Endothelial cell of umbilical vein (primary cell): ENCODE data around the gene MED25. TPM values are rescaled to one million over a fixed set of nuclear protein-coding genes. Genes with fewer than 3 reads are reported as not detected.

Source experiments
- BruUV-seq: library from RNA; stranded (reverse); fragments of 400-500 nt; replicated peaks from 2 replicates; lab custom pipeline; 2021; lab: Mats Ljungman, UMichigan
- CTCF ChIA-PET: fragments of 300-600, 350-600 bp; sonication (Branson Sonifier 250); formaldehyde crosslinking; loops from one replicate; lab custom pipeline; 2021; ENCODE audit warnings: antibody characterized with exemption, inconsistent platforms; lab: Charles Lee
- POLR2A ChIA-PET: fragments of 300-600, 350-600 bp; sonication (Branson Sonifier 250); formaldehyde crosslinking; loops from one replicate; lab custom pipeline; 2021; ENCODE audit warnings: antibody characterized with exemption, inconsistent platforms; lab: Charles Lee
- DNase-seq: peaks from one replicate; pipeline ENCODE4 v3.0.0-alpha.2; 2011; ENCODE audit warnings: low read depth, low spot score
- FAIRE-seq: peaks from 2 replicates; lab custom pipeline; 2011; peaks lifted over from hg19 to GRCh38; lab: Jason Lieb, UNC
- H2AFZ ChIP-seq: 2 replicates; pipeline ENCODE4 v1.6.0; 2012; ENCODE audit warnings: low read depth, low read length, control low read depth, inconsistent platforms
- H3K27ac ChIP-seq: 2 replicates; pipeline ENCODE4 v1.5.1; 2011; ENCODE audit warnings: low read depth, mild to moderate bottlenecking, control low read depth, low read length, moderate library complexity; ENCODE audit not compliant: insufficient read depth
- H3K27me3 ChIP-seq, 2 experiments: 2 replicates each; pipeline versions ENCODE4 v1.6.0 to v1.6.1; 2011; ENCODE audit warnings: low read length in 2 of 2, mixed read lengths in 1 of 2; ENCODE audit not compliant: control insufficient read depth in 2 of 2, insufficient read depth in 2 of 2
- H3K36me3 ChIP-seq, 2 experiments: 2 replicates in 1 of 2; 3 replicates in 1 of 2; pipeline ENCODE4 v1.5.1; 2011; ENCODE audit warnings: low read length in 2 of 2, mild to moderate bottlenecking in 1 of 2, moderate library complexity in 1 of 2; ENCODE audit not compliant: control insufficient read depth in 2 of 2, insufficient read depth in 2 of 2; ENCODE audit errors: extremely low read depth in 1 of 2
- H3K4me1 ChIP-seq: 3 replicates; pipeline ENCODE4 v1.5.1; 2011; ENCODE audit warnings: mild to moderate bottlenecking, low read length; ENCODE audit not compliant: control insufficient read depth, insufficient read depth; ENCODE audit errors: extremely low read depth
- H3K4me2 ChIP-seq: 2 replicates; pipeline ENCODE4 v1.6.1; 2011; ENCODE audit warnings: low read length, control low read depth, mixed read lengths; ENCODE audit not compliant: insufficient read depth
- H3K4me3 ChIP-seq, 3 experiments: fragments of 200-600 bp in 1 of 3; sonication (generic), shearing (Covaris generic) in 1 of 3; replicated peaks in 1 of 3; 2 replicates each; pipeline ENCODE4 v1.5.1; 2011 to 2016; ENCODE audit warnings: control low read depth in 3 of 3, low read length in 3 of 3, mild to moderate bottlenecking in 2 of 3, inconsistent platforms in 1 of 3, low read depth in 1 of 3, moderate library complexity in 1 of 3; ENCODE audit not compliant: insufficient read depth in 1 of 3
- H3K79me2 ChIP-seq: 2 replicates; pipeline ENCODE4 v1.6.0; 2012; ENCODE audit warnings: low read length, inconsistent platforms; ENCODE audit not compliant: control insufficient read depth, insufficient read depth
- H3K9ac ChIP-seq: replicated peaks from 2 replicates; pipeline ENCODE3; 2011; ENCODE audit warnings: low read length, control low read depth; ENCODE audit not compliant: insufficient read depth; ENCODE audit errors: extremely low read depth
- H3K9me1 ChIP-seq: replicated peaks from 3 replicates; pipeline ENCODE4 v1.6.0; 2011; ENCODE audit warnings: mild to moderate bottlenecking, low read length; ENCODE audit not compliant: control insufficient read depth, insufficient read depth; ENCODE audit errors: extremely low read depth
- H3K9me3 ChIP-seq: replicated peaks from 2 replicates; pipeline ENCODE4 v1.5.1; 2012; ENCODE audit warnings: low read length, inconsistent platforms; ENCODE audit not compliant: control insufficient read depth, insufficient read depth
- H4K20me1 ChIP-seq: replicated peaks from 2 replicates; pipeline ENCODE3; 2011; ENCODE audit warnings: mild to moderate bottlenecking, low read length; ENCODE audit not compliant: control insufficient read depth, insufficient read depth; ENCODE audit errors: extremely low read depth
- CTCF ChIP-seq, 2 donors: IDR thresholded peaks; 1 replicate in 1 of 2; 2 replicates in 1 of 2; pipeline ENCODE4 v1.5.1; 2011; ENCODE audit warnings: low read length in 2 of 2, mild to moderate bottlenecking in 2 of 2, moderate library complexity in 2 of 2, control low read depth in 1 of 2, inconsistent platforms in 1 of 2, low read depth in 1 of 2; ENCODE audit not compliant: insufficient read depth in 1 of 2; ENCODE audit errors: extremely low read depth in 1 of 2
- EZH2 ChIP-seq: IDR thresholded peaks from 2 replicates; pipeline ENCODE4 v1.6.1; 2012; ENCODE audit warnings: borderline replicate concordance, low read depth, mild to moderate bottlenecking, moderate library complexity, low read length, inconsistent platforms; ENCODE audit not compliant: severe bottlenecking
- FOS ChIP-seq: IDR thresholded peaks from 2 replicates; pipeline ENCODE4 v1.6.1; 2011; ENCODE audit warnings: mild to moderate bottlenecking, low read length, moderate library complexity, borderline replicate concordance; ENCODE audit not compliant: insufficient read depth
- GATA2 ChIP-seq: IDR thresholded peaks from 2 replicates; pipeline ENCODE4 v1.7.0; 2011; ENCODE audit warnings: low read depth, mild to moderate bottlenecking, moderate library complexity, mixed read lengths, low read length; ENCODE audit not compliant: insufficient read length, insufficient read depth
- JUN ChIP-seq: IDR thresholded peaks from 2 replicates; pipeline ENCODE4 v1.6.1; 2011; ENCODE audit warnings: borderline replicate concordance, low read depth; ENCODE audit not compliant: insufficient read length, insufficient read depth
- MAX ChIP-seq: IDR thresholded peaks from 2 replicates; pipeline ENCODE4 v1.6.1; 2011; ENCODE audit not compliant: insufficient read depth, insufficient read length
- MYC ChIP-seq: IDR thresholded peaks from one replicate; pipeline ENCODE4 v1.6.1; 2011; ENCODE audit warnings: mild to moderate bottlenecking, low read depth, low read length
- POLR2A ChIP-seq: IDR thresholded peaks from 2 replicates; pipeline ENCODE4 v1.6.1; 2012; ENCODE audit warnings: low read depth, mild to moderate bottlenecking, control low read depth, low read length
- POLR2AphosphoS5 ChIP-seq: IDR thresholded peaks from 2 replicates; pipeline ENCODE4 v1.6.1; 2012; ENCODE audit warnings: low read depth, mild to moderate bottlenecking, control low read depth, low read length, moderate library complexity; ENCODE audit not compliant: insufficient read depth
- dilution Hi-C: fragments of 300-500 bp; cut with MboI; formaldehyde crosslinking; loops from one replicate; pipeline ENCODE4 v1.15.0; 2019; ENCODE audit warnings: low sequenced_read_pairs; ENCODE audit not compliant: extremely low pct_ligation_motif_present
- intact Hi-C: fragments of 100-400 bp; cut with micrococcal nuclease; formaldehyde crosslinking; loops from one replicate; pipeline ENCODE4 v1.10.0; 2022
- polyA plus RNA-seq, 4 experiments: library from polyadenylated mRNA; depleted of rRNA in 3 of 4; stranded (reverse) in 3 of 4; unstranded in 1 of 4; fragments of >200 nt; gene quantifications; 2 replicates each; pipeline versions ENCODE4 v1.2.1 to v1.2.3, GENCODE V29; 2011 to 2012; ENCODE audit warnings: missing spikeins in 1 of 4
- total RNA-seq: library from RNA; stranded (reverse); gene quantifications from 2 replicates; pipeline ENCODE4 v1.2.3, GENCODE V29; 2021

Gene MED25
- total and polyA plus RNA-seq, 2 donors (not counting 3 experiments of a cell fraction or from before 2014, with no cell fraction given) = 31.7 to 62.9 TPM

- H3K4me3 ChIP-seq = no peak overlapping the region
- H3K36me3 ChIP-seq = peaks cover 0 to 3% of the 10 kb centered on the region in 2 experiments
- peaks cover 46% of the 10 kb centered on the region for H3K79me2 ChIP-seq
- BruUV-seq = no TSS peak
- ChIA-PET CTCF (no interaction called here), POLR2A (interaction anchor here (0.7 kb wide), 1 partner anchor 80 kb away, joined by 6 read pairs; no protein-coding TSS in a partner anchor)
- no peak overlapping the region for H3K9ac ChIP-seq
- no peaks in the 10 kb centered on the region for H3K27me3 ChIP-seq
- DNase-seq (no peak), FAIRE-seq (no peak)
- dilution Hi-C loops (no loop called here), intact Hi-C loops (no loop called here)
- no peak overlapping the region for H3K27ac ChIP-seq
- no peak overlapping the region for H2AFZ ChIP-seq
- H3K4me2 ChIP-seq = no peak overlapping the region
- H3K9me1 ChIP-seq = no peaks in the 10 kb centered on the region
- no peaks in the 10 kb centered on the region for H3K9me3 ChIP-seq
- no peak for TF ChIP-seq POLR2AphosphoS5
- no peak for TF ChIP-seq CTCF (IDR thresholded peaks at IDR 0.05; ENCODE audit: extremely low read depth in 1 of 2, insufficient read depth in 1 of 2, low read depth in 1 of 2, low read length in 2 of 2)
- TF ChIP-seq JUN = no peak
- TF ChIP-seq GATA2 = no peak
- no peak for TF ChIP-seq EZH2
- no peak for TF ChIP-seq MYC
- no peak for TF ChIP-seq POLR2A
- no peak for TF ChIP-seq FOS
- TF ChIP-seq MAX = no peak
- no peaks in the 10 kb centered on the region for H4K20me1 ChIP-seq
- peaks cover 12% of the 10 kb centered on the region for H3K4me1 ChIP-seq
These were observed 47.6 kb upstream of the MED25 start for GRCh38 chr19:49770529-49770928.
